HG03354 (cell line): Measurements from ENCODE around the gene NT5M.
"Not testable (repeated sequence)": the region's sequence is repeated elsewhere in the genome, so short reads cannot be mapped to it uniquely, and the experiment has no call there.

Experiments
- ATAC-seq: cut with Tn5 transposase; IDR thresholded peaks from one replicate; pipeline ENCODE4 v1.9.1; 2021; ENCODE audit warnings: mild to moderate bottlenecking; ENCODE audit not compliant: unreplicated experiment, poor library complexity, severe bottlenecking

Gene NT5M

DNA sequence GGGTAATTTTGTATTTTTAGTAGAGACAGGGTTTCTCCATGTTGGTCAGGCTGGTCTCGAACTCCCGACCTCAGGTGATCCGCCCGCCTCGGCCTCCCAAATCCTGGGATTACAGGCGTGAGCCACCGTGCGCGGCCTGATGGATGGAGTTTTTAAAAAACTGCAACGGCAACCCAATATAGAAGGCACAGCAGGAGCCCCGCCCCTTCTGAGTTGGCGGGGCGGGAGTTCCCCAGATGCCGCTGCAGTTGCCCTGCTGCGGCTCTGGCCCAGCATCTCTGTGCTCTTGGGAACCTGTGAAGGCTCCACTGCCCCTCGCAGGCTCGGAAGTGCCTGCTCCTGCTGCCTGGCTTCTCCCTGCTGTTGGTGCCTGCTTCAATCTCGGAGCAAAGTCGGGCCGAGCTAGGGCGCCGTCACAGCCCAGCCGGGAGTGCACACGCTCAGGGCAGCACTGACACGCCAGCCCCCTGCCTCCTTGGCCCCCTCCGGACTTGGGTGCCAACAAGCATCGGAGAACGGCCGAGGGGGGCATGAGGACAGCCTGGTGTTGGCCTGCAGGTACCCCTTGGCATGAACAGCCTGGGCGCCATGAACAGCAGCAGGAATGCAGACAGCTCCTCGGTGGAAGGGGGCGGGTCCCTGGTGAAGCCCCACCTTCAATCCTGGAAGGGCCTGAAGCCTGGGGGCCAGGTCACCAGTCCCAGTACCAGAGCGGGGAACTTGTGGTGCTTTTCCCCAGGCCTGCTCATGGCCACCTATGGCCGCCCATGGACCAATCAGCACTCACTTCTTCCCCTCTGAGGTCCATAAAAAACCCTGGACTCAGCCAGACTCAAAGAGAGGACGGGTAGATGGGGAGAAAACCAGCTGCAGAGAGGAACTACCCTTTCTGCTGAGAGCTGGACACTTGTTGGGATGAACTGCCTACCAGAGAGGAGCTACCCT, 2.3 kb upstream of the NT5M start:
- ATAC-seq: peak; percentile 34

DNA sequence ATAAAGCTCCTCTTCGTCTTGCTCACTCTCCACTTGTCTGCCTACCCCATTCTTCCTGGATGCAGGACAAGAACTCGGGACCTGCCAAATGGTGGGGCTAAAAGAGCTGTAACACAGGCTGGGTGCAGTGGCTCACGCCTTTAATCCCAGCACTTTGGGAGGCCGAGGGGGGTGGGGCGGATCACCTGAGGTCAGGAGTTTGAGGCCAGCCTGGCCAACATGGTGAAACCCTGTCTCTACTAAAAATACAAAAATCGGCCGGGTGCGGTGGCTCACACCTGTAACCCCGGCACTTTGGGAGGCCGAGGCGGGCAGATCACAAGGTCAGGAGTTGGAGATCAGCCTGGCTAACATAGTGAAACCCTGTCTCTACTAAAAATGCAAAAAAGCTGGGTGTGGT, 1.5 kb upstream of the NT5M start:
- ATAC-seq: not testable (repeated sequence)

DNA sequence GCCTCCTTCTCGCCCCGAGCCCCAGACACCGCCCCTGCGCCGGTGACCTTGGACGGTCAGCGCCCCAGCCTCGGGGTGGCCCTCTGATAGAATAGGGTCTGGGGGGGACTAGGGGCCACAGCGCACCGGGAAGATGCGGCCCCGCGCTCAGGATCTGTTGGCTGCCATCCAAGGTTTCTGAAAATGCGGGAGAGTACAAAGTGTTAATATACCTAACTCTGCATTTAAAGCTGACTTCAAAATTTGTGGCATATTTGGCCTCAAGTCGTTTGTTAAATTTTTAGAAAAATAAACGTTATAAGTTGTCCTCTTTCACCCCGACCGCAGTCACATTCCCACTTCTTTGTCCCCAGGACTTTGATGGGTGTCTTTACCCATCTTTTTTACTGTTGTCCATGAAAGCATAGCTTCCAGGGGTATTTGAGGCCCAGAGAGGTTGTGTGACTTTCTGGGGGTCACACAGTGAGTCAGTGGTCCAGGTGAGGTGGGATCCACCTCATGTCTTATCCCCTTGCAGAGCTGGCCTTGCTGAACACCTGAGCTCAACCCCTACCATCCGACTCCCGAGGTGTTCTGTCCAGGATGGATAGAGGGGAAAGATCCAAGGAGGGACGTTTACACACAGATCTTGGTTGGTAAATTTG, 796 bp downstream of the NT5M start:
- ATAC-seq: no peak

DNA sequence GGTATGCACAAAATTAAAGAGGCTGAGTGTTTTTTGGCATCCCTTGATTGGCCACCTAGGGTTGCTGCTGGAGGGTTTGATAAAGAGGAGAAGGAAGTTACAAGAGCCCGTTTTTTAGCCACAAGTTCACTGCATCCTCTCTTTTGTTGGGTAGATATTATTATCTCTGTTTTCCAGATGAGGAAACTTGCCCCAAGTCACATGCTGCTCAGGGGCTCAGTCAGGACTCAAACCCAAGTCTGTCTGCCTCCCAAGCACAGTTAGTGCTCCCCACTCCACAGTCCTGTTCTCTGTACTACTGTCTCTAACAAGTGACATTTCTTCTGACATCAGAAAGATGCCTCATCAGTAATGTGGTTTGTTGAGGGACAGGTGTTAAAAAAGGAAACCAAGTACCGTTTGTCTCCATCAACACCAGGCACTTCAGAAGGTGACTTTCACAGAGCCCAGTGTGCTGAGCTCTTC, 1.4 kb downstream of the NT5M start:
- ATAC-seq: no peak

DNA sequence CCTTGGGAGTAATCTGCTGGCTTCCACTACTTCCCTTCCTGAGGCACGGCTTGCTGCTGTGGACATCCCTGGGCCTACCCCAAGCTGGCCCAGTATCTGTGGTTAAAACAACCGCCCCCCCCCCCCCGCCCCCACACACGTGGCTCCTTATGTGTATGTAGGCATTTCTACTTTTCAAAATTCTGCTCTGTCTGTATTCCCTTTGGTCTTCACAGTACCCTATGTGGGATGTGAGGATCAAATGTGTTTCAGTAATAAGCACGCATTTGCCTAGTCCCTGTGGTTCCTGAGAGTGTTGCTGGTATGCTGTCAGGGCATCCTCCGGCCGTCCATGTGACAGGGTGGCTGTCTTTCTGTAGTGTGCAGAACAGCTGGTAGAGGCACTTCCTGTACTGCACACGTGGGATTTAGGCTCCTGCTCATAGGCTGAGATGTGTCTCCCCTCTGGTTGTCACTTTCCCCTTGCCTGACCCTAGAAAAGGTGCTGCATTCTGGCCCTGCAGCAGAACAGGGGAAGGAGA, 2.2 kb downstream of the NT5M start:
- peak; percentile 81 for ATAC-seq

DNA sequence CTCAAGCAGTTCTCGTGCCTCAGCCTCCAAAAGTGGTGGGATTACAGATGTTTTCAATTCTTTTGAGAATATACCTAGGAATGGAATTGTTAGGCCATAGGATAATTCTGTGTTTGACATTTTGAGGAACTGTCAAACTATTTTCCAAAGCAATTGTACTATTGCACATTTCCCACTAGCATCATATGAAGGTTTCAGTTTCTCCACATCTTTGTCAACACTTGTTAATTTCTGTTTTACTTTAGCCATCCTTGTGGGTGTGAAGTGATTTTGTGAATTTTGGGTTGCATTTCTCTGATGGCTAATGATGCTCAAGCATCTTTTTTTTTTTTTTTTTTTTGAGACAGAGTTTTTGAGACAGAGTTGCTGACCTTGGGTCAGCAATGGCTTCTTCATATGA, 6.2 kb downstream of the NT5M start:
- no peak for ATAC-seq

DNA sequence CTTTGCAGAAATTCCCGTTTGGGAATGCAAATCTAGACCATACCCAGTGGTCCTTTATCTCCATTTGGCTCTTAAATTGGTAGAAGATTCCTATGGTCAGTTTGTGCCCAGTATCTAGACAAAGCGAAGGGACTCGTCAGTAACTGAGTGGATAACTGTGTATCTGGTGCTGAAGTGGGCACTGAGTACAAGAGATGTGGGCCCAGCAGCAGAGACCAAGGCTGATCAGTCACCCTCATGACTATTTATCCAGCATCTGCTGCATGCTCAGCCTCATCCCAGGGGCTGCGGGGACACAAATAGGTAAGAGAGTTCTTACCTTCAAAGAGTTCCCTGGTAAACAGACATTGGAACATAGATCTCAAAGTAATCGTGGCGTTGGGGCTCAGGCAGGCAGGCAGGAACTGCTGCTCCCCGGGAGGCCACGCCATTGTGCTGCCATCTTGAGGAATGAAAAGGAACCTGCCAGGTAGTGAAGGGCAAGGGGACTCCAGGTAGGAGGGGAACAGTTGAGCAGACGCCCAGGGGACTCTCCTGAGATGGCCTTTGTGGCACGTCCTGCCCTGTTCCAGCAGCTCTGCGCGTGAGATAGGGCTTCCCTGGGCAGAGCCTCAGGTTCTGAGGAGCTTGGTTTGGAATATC, 10.3 kb downstream of the NT5M start:
- ATAC-seq: no peak

DNA sequence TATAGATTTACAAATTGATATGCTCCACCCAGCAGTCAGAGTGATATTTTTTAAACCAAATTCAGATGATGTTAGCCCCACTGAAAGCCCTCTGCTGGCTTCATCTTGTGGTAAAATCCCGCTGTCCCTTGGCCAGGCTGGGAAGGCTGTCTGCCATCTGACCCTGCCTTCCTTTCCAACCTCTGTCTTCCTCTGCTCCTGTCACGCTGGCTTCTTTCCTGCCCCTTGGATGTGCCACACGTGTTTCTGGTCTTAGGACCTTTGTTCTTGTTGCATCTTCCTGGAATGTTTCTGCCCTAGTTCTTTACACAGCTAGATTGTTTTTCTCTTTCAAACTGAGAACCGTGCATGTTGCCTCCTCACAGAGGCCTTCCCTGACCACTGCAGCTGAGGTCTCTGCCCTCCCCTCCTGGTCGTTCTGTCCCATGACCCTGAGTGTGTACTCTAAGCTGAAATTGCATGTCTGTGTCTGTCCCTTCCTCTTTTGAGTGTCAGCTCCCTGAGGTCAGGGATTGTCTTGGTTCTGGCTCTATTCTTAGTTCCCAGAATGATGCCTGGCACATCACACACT, 11.4 kb downstream of the NT5M start:
- ATAC-seq: no peak

DNA sequence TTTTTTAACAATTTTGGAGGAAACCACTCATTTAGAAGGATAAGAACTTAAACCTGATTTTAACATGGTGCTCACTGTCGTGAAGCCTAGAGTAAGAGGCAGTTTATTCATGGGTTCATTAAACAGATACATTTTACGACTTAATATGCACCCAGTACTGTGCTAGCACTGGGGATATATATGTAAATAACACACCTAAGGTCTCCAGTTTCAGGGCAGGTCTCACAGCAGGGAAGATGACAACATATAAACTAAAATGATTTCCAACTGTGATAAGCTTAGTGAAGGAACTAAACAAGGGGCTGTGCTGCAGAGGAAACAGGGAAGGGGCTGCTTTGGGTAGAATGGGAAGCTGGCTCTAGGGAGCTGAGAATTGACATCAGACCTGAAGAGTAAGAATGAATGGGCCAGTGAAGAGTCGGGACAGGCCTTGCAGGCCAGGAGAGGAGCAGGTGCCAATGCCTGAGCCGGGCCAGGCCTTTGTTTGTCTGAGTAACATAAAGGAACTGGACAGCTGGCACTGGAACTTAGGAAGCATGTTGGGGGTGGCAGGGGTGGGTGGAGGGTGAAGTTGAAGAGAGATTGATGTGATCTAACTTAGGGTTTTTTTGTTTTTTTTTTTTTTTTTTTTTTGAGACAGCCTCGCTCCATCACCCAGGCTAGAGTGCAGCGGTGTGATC, 12.1 kb downstream of the NT5M start:
- no peak for ATAC-seq

DNA sequence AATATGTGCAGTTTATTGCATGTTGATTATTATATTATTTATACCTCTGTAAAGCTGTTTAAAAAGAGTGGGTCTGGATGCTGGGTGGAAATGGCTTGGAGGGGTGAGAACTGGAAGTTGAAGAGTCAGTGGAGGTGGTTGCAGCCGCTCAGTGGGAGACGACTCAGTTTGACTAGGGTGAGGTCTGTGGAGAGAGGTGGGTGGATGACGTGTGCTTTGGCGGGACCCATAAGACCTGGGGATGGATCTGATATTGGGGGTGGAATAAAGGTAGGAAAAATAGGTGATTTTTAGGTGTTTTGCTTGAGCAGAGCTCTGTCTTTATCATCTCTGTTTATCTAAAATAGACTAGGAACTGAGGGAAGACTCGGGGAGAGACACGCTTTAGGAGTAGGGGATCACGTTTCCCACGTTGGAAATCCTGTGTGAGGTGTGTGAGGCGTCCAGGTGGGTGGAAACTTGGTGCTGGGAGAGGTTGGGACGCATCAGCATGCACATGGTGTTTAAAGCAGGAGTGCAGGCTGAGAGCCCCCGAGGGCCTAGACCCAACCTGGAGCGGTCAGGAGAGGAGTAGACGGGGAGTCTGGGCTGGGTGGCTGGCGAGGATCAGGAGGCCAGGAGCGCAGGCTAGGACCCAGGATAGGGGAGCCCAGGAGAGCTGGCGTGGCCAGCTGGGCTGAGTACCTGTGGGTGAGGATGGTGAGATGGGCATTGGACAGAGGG, 17.2 kb downstream of the NT5M start:
- no peak for ATAC-seq

DNA sequence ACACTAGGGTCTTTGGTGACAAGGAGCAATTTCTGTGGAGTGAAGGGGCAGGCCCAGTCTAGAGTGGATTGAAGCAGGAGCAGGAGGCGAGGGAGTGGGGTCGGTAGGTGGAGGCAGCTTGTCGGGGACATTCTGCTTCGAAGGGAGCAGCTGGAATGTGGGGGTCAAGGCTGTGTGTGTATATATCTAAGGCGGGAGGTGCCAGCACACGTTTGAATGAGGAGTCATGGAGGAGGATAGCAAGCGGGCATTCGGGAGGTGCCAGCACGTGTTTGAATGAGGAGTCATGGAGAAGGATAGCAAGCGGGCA, 17.7 kb downstream of the NT5M start:
- no peak for ATAC-seq

DNA sequence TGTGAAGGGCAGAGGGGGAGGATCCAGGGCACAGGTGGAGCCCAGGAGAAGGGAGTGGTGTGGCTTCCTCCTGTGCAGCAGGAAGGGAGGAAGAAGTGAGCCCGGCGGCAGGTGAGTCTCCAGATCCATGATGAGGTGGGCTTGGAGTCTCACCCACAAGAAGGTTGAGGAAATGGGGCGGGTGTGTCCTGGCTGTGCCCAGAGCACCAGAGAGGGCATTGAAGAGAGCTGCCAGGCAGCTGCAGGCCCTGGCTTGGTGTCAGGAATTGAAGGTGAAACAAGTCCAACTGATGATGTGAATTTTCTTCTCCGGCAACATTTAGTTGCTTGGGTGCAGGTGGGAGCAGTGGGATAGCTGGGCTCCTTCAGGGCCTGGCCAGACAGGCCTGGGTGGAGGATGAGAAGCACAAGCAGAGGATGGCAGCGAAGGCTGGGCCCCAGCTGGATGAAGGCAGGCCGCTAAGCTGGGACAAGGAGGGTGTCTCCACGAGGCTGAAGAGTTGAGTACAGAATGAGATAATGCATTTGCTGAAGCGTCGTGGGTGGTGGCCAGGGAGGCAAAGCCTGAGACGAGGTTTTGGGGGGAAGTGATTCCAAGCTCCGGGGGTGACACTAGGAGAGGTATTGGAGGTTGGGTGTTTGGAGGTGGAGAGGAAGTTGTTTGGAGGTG, 18.3 kb downstream of the NT5M start:
- ATAC-seq: no peak

DNA sequence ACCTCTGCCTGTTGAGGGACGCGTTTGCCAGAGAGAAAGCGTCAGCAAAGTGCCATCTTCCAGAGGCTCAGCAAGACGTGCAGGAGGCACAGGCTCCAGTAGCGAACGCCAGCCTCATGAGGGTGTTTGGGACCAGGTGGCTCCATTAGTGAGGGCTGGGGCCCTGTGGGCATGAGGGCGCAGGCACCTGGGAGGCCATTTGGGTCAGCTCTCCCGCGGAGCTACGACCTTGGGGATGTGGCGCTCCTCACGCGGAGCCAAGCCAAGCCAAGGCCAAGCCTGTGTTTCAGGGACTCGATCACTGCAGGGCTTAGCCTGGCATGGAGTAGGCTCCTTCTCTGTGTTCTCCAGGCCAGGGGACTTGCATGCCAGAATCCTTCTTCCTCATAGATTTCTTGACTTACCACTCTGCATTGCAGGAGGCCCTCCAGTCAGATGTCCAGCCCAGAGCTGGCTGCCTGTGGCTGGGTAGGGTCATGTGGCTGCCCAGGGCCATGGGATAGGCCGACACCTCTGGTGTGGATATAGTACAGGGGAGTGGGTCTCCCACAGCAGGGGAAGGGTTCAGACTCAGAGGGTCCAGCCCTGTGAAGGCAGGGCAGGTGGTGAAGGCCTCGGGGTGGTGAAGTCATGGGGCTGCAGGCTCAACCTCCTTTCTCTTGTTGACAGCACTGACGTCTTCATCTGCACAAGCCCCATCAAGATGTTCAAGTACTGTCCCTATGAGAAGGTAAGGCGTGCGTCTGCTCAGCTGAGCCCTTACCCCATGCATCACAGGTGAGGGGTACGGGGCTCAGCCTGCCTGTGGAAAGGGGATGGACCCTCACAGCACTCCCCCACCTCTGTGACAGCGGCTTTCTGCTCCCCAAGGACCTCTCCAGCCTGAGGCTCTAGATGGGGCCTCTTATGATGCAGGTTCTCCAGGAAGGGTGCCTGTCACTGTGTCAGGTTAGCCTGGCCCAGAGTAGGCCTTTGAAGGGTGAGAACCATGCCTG, 19.6 kb downstream of the NT5M start:
- ATAC-seq: no peak

DNA sequence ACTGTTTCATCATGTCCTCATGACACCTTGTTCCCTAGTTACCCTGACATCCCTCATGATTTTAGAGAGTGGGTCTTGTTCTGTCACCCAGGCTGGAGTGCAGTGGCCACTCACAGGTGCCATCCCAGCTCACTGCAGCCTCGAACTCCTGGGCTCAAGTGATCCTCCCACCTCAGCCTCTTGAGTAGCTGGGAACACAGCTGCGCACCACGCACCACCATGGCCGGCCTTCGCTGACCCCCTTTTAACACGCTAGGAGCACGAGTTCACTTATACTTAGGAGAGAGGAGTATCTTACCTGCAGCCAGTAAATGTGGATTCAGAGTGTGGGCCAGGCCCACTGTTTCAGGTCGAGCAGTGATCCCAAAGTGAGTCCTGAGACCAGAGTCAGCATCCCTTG, 21.4 kb downstream of the NT5M start:
- ATAC-seq: no peak

DNA sequence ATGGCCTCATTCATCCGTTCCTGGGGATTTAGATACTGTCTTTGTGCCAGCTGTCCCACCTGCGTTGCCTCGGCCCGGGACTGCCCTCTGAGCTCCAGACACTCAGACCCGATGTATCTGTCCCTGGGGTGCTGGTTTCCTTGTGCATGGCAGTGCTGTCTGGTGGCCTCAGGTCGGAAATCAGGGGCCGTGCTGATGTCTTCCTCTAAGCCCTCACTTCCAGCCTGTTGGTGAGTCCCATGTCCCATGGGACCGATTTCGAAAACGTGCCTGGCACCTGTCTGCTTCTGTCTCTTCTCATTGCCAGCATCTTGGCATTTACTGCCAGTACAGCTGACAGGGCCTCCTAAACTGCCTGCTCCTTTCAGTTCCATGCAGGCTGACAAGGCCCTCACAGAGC, 22.1 kb downstream of the NT5M start:
- ATAC-seq: no peak

DNA sequence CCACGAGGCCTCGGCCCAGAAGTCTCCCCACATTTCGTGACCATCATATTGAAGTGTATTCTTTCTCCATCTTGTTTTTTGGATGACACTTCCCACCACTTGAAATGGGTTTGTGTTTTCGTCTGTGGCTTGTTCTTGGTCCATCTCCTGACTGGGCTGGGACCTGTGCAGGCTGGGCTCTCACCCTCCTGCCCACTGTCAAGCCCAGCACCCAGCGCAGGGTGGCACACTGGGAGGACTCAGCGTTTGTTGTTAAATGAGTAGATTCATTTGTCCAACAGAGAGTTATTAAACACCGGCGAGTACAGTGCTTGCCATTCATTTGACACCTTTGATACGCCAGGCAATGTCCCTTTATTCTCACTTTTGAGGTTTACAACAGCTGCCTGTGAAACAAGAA, 22.6 kb downstream of the NT5M start:
- no peak for ATAC-seq

DNA sequence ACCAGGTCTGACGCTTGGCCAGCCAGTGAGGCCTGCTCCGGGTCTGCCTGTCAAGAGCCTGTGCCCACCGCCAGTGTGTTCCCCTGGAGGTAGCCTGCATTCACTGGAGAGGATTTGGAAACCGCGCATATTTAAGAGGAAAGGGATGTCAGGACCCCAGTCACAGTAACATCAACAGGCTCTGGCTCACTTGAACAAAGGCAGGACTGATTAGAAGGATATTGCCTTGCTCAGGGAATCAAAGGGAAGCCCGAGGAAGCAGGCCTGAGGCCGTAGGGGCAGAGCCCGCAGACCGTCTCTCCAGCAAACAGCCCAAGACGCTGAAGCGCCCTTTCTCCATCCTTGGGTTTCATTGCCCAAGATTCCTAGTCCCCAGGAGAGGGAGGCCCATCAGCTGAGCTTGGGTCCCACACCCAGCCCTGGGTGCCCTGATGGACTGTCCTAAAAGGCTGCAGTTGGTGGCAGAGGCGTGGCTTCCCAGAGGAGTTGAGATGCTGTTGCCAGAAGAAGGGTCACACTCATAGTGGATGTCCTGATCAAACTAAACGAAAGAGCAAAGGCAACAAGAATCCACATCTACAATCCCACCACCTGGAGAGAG, 23.2 kb downstream of the NT5M start:
- ATAC-seq: no peak
